Measurements from ENCODE around the gene EZR.

The EZR gene

DNA sequence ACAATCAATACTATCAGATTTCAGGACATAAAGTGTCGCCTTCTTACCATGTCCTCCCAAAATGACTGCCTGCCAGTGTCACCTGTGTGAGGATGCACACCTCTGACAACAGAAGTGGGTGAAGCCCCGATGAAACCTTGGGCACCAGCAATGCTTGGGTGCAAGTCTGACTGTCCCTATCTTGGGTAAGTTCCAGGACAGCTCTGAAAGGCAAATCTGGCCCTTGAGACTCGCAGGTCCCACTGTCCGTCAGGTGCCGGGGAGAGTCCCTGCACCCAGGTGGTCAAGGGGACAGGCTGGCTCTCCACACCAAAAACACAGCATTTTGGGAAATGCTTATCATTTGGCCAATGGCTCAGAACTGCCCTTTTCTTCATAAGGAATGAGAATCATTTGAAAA lies 43.3 kb downstream of the EZR start:
- no peak for DNase-seq (ENCODE audit: low read depth in 2 of 2)

DNA sequence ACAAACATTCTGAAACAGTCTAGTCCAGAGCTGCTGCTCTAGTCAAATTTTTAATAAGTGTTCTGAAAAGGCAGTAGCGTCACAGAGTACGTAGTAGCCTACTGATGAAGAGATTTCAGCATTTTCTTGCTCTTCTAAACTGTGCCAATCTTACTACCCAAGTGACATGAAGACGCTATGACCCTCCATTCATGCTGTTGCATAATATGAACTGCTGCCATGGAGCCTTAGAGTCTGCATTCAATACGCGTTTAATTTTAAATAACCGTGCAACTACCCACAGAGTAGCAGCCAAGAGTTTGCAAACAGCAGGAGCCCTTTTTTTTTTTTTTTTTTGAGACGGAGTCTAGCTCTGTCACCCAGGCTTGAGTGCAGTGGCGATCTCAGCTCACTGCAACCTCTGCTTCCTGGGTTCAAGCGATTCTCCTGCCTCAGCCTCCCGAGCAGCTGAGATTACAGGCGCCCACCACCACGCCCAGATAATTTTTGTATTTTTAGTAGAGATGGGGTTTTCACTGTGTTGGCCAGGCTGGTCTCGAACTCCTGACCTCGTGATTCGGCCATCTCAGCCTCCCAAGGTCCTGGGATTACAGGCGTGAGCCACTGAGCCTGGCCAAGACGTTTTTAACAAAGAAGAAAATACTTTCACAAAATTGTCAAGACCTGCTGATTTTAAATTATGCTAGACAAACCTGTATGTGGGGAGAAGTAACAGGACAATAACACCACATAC lies 44.3 kb downstream of the EZR start:
- DNase-seq (ENCODE audit: low read depth in 2 of 2) = no peak

DNA sequence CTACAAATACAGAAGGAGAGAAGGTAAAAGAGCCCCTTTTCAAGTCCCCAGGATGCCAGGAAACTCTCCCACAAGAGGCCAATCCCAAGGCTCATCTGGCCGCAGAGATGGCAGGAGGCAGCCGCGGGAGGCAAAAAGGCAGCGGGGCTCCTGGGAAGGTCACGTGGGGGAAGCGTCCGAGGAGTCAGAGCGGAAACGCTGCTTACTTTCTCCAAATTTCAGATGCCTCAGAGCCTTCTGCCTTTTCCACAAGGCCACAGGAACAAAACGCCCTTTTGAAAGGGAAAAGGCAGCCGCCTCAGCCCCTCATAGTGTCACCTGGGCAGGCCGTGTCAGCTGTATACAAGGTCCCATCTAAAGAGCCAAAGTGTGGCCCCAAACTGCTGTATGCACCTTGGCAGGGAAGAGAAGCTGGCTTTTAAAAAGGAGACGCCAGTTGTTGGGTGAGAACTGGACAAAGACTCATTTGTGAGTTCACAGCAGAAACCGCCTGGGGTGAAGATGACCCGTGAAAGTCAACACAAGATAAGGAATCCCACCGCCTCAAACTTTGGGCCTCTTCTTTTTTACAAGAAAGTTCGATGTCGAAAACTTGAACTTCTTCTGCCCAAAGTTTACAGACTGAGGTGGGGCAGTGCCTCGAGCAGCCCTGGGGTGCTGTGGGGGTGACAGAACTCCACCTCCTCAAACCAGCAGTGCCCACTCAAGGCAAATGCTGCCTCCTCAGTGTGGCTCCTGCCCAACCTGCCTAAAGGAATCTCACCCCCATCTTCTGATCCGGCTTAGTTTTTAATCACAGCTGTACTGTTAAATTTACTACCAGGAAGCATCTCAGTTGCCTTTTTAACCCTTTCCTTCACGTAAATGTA lies 45.4 kb downstream of the EZR start:
- no peak for DNase-seq (ENCODE audit: low read depth in 2 of 2)

DNA sequence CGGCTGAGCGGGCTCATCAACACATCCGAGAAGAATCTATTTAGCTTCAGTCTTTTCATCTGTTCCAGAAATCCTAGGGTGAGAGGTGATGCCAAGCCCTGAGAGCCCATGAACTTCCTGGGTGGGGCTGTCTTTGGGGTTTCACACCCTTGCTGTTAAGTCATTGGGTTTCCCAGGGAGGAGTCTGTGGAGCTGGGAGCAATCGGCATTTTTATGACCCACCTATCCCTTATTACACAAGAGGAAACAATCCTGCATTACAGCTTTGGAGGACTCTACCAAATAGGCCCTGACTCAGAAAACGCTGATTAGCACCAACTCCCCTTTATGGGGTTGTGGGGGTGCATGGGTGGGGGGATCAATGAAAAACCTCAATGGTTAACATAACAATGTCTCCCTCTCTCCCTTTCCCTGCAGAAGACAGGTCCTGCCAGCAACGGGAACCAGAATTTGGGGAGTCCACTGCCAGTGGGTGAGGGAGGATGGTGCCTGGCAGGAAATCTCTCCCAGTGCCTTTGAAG lies 46.3 kb downstream of the EZR start:
- no peak for DNase-seq (ENCODE audit: low read depth in 2 of 2)

DNA sequence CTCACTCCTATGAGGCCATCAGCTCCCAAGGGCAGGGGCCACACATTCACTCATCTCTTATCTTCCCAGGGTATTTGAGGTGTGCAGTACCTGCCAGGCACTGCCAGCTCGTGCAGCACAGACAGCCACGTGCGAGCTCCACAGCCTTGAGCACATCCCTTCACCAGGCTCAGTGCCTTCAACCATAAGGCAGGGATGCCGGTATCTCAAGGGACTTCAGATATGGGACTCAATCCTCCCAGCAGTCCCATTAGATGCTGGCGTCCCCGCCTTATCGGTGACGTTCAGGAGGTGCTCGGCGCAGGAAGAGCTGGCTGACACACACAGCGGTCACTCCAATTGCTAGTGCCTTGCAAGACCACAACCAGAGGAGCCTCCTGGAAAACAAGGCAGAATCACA lies 47.0 kb downstream of the EZR start:
- no peak for DNase-seq (ENCODE audit: low read depth in 2 of 2)

DNA sequence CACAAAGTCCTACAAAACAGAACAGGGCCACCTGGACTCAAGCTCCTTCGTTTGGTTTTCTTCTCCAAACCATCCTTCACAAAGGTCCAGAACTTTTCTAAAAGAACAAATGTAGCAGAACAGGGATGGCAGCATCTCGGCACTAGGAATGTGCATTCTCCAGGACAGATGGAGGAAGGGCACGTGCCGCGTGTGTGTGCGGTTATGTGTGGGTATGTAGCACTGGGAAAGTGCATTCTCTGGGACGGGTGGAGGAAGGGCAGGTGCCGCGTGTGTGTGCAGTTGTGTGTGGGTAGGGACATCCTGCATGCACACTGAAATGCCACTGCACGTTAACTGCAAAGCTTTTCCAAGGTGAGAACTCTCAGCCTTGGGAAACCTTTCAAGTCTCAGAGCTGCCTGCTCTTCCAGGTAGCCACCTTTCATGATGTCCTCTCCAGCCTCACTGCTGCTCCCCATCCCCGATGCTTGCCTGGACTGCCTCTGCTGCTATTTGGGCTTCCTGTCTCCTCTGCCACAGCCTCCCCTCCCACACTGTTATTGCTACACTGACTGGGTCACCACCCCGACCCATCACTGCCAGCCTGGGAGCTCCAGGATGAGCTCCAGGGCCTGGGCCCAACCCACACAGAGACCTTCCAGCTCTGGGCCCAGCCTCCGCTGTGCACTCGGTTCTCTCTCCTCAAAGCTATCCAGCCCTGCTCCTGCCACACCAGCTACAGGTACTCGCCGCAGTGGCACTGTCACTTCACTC lies 47.6 kb downstream of the EZR start:
- DNase-seq (ENCODE audit: low read depth in 2 of 2) = no peak

DNA sequence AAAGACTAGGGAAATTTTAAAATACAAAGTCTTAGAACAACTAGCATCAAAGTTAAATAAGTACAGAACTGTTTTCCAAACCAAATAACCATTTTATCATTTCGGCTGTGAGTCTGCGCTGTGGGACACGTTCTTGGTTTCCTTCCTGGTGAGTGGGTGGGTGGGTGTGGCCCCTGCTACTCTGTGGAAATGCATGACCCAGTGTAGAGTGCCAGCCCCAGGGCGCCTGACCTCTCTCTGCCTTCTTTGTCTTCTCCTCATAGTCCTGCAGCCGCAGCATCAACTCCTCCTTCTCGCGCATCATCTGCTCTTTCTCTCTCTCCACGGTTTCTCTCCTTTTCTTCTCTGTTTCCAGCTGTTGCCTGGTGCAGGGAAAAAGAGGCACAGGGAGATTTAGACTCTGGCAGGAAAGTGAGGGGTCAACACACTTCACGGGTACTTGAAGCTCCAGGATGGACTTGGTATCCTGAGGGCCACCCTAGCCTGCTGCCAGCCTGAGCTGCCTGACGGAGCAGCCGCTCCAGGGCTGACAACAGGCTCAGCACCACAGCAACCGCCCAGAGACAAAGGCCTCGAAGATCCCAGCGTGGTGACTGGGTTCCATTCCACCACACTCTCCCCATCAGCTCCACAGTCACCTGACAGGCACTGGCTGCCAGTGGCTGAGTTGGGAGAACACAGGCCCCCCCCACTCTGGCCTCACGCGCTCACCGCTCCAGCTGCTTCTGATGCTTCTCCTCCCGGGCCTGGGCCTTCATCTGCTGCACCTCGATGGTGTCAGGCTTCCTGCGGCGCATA lies 48.4 kb downstream of the EZR start:
- DNase-seq (ENCODE audit: low read depth in 2 of 2) = no peak

DNA sequence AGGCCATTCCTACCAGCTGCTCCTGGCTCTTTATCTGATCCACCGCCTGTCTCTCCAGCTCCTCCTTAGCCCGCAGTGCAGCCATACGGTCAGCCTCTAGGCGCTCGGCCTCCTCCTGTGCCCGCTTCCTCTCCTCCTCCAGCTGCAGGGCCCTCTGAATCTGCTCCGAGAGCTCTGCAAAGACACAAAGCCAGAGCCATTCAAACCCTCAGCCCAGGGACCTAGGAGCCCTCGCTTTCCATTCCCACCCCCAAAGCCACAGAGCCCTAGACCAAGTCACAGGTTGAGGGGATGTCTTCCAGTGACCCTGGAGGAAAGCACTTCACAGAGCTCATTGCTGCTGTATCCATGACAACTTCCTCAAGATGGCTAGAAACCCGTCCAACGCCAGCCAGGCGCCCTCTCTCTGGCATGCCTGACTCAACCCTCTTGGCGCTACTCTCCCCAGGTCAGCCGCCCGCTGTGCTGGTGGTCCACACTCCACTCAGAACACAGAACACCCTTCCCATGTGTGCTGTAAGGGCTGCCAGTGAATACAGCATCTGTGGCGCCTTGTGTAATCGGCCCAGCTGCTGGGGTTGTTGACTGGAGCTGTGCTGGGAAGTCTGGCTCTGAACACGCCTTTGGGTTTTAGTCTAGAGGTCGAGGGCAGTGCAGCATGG lies 49.3 kb downstream of the EZR start:
- DNase-seq (ENCODE audit: low read depth in 2 of 2) = no peak

DNA sequence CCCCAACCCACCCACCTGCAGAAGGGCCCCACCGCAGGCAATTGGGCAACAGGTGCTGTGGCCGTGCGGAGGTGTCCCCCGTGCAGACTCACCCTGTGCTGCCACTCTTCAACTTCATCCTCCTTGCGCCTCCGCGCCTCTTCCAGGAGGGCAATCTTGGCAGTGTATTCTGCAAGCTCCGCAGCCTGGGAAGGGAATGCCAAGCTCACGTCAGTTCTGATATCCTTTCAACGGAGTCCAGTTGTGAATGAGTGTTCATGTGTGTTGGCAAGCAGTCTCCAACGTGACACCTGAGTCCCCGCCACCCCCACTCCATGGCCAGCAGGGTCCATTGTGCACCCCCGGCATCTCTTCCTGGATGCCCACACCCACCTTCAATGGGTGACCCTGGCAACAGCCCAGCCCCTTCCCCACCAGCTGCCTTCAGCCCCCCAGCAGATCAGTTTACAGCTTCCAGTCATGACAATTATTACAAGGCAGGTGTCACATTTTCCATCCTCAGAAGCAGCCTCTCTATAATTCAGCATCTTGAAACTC lies 49.9 kb downstream of the EZR start:
- DNase-seq (ENCODE audit: low read depth in 2 of 2) = no peak

DNA sequence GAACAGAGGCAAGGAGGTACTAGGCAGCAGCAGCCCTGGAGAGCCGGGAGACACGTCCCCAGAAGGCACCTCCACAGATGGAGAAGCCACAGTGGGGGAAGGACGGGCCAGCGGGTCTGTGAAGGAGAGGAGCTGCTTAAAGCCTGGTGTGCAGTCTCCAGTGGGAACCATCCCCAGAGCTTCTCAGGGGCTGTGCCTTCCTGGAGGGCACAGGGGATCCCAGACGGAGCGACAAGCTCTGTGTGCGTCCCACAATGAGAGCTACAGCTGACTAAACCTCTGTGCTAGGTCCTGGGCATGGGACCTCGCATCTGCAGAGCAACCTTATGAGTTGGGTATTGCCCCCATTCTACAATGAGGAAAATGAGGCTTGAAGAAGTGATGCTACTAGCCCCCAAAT lies 50.7 kb downstream of the EZR start:
- DNase-seq (ENCODE audit: low read depth in 2 of 2) = no peak

DNA sequence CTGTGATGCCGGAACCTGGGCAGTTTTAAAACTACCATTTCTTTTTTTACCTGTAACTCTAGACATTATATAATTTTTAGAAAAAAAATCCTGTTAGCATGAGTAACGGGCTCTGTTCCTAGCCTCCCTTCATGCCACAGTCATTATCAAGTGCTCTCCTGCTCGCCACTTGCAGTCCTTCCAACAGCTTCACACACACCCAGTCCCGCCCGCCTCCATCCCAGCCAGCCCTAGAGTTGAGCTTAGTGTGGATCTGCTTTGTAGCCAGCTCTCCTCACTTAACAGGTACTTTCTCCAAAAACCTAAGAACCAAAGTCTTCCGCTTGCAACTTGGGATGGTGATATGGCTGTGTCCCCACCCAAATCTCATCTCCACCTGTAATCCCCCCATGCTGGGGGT lies 51.5 kb downstream of the EZR start:
- DNase-seq (ENCODE audit: low read depth in 2 of 2) = no peak

DNA sequence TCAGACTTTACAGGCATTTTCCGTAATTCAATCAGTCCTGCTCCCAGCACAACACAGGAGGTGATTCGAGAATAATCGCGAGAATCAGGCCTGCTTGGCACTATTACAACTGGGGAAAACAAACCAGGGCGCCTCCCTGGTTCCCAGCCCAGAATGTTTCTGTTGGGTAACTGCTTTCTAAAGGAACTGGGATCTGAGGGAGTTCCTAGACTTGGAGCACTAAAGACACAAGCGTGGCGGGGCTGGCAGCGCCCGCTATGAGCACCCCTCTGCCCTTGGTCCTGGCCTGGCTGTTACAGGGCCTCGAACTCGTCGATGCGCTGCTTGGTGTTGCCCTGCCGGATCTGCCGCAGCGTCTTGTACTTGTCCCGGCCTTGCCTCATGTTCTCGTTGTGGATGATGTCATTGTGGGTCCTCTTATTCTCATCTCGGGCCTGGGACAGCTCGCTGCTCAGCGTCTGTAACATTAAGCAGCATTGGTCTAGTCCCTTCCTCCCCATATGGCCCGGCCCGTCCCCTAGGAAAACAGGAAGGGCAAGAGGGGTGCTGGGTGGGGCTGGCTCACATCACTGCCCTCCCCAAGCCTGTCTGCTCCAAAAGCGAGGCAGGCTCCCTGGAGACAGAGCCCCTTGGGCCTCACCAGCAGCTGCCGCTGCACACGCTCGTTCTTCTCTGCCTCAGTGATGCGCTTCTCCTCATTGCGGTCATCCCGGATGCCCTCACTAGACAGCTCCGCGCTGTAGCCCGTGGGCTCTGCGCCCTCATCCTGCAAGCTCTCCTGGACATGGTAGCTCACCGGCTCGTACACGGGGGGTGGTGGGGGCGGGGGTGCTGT lies 52.3 kb downstream of the EZR start:
- no peak for DNase-seq (ENCODE audit: low read depth in 2 of 2)

DNA sequence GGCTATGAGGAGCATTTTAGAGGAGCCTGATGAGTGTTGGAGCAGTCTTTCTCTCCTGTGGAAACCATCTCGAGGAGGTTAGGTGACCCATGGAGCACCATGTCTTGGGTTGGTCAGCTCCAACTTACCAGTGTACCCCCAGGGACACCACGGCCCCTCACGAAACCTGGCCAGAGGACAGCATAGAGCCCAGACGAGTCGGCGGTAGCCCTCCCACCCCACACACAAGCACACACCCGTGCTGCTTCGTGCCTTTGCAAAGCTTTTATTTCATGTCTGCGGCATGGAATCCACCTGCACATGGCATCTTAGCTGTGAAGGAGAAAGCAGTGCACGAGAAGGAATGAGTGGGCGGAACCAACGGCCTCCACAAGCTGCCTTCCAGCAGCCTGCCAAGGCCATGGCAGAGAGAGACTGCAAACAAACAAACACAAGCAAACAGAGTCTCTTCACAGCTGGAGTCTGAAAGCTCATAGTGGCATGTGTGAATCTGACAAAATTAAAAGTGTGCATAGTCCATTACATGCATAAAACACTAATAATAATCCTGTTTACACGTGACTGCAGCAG lies 53.6 kb downstream of the EZR start:
- no peak for DNase-seq (ENCODE audit: low read depth in 2 of 2)

DNA sequence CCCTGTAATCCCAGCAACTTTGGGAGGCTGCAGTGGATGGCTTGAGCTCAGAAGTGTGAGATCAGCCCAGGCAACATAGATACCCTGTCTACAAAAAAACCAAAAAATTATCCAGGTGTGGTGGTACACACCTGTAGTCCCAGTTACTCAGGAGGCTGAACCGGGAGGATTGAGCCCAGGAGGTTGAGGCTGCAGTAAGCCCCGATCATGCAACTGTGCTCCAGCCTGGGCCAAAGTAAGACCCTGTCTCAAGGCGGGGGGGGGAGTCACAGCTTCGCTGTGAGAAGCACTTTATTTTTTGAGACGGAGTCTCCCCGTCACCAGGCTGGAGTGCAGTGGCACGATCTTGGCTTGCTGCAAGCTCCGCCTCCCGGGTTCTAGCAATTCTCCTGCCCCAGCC lies 54.2 kb downstream of the EZR start:
- DNase-seq (ENCODE audit: low read depth in 2 of 2) = no peak

DNA sequence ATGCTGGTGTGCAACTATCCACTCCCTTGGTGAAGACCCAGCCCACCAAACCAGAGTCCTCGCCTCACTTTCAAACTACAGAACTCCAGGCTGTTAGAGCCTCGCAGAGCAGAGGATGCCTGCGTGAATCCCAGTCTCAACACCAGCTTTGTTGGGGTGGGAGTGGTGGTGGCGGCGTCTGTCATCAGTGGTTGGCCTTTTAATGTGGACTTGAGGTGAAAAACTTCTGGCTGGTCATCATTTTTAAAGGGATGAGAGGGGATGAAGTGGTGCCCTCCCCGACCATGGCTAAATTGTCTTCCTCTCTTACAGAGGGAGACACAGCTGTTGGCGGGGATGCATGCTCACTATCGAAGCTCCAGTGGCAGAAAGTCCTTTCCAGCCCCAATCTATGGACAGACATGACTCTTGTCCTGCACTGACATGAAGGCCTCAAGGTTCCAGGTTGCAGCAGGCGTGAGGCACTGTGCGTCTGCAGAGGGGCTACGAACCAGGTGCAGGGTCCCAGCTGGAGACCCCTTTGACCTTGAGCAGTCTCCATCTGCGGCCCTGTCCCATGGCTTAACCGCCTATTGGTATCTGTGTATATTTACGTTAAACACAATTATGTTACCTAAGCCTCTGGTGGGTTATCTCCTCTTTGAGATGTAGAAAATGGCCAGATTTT lies 54.9 kb downstream of the EZR start:
- no peak for DNase-seq (ENCODE audit: low read depth in 2 of 2)

DNA sequence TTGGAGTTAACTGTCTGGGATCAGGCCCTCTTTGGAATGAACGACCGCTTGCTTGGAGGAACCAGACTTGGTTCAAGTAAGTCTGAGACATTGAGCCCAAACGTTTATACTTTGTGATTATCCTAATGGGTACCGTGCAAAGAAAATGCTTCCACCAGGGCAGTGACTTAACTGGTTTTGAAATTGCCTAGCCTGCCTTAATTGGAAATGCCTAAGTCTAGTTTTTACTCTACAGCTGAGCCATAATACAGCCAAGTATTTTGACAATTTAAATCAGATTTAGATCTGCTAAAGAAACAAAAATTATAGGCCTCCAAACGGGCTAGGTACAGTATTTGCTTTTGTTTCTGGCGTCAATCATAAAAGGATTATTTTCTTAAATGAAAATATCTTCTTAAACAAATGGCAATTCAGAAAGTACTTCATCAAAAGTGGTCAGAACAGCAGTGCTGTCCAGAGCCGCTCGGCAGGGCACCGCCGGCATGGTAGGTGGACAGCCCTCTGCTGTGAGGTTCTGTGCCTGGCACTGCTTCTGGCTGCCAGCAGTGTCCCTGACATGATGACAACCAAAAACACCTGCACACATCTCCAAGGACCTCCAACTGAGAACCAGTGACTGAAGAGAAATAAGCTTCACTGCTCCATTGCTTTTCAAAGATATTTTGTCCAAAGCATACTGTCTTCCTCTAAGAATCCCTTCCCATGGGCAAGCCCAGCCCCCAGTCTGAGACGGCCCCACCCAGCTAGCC lies 55.6 kb downstream of the EZR start:
- DNase-seq (ENCODE audit: low read depth in 2 of 2) = no peak

DNA sequence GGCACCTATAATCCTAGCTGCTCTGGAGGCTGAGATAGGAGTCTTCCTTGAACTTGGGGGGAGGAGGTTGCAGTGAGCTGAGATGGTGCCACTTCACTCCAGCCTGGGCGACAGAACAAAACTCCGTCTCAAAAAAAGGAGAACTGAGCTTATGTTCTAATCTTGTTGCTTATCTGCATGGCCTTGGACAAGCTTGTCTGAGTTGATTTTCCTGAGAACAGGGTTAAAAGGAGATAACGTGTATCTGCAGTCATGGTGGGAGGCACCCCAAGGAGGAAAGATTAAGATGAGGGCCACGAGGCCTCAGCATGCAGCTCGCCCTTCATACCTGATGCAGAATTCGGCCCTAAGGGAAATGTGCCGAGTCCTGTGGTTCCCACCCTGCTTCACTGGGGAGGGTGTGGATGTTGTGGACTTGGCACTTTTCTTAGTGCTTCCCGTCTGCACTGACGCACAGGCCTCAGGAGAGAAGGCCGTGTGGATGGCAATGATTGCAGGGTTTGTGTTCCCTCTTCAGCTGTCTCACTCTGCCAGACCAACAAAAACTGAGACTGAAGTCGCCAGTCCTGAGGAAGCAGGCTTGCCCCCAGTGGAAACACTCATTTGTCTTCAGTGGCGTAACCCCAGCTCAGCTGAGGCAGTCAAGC lies 56.3 kb downstream of the EZR start:
- no peak for DNase-seq (ENCODE audit: low read depth in 2 of 2)

DNA sequence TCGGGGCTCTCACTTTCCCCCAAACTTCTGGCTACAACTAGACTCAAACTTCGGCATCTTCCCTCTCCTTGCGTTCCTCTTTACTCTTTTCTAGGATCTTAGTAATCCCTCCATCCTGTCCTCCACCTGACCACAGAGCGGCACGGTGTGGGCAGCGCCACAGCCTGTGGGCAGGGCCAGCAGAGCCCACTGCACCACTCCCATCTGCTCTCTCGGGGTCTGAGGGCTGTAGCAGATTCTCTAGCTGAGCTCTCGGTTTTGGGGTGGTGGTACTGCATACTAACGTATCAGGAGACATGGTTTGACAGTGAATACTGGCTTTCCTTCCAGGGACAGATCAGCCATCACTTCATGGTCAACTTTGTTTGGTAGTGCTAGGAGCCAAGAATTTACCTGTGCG lies 57.4 kb downstream of the EZR start:
- no peak for DNase-seq (ENCODE audit: low read depth in 2 of 2)
